Endothelial cell of umbilical vein (primary cell): Measurements from ENCODE around the gene PDSS2. TPM values are rescaled to one million over a fixed set of nuclear protein-coding genes. Genes with fewer than 3 reads are reported as not detected.

ENCODE experiments used
- BruUV-seq: library from RNA; stranded (reverse); fragments of 400-500 nt; replicated peaks from 2 replicates; lab custom pipeline; 2021; lab: Mats Ljungman, UMichigan
- CTCF ChIA-PET: fragments of 300-600, 350-600 bp; sonication (Branson Sonifier 250); formaldehyde crosslinking; loops from one replicate; lab custom pipeline; 2021; ENCODE audit warnings: antibody characterized with exemption, inconsistent platforms; lab: Charles Lee
- POLR2A ChIA-PET: fragments of 300-600, 350-600 bp; sonication (Branson Sonifier 250); formaldehyde crosslinking; loops from one replicate; lab custom pipeline; 2021; ENCODE audit warnings: antibody characterized with exemption, inconsistent platforms; lab: Charles Lee
- DNase-seq: peaks from one replicate; pipeline ENCODE4 v3.0.0-alpha.2; 2011; ENCODE audit warnings: low read depth, low spot score
- FAIRE-seq: peaks from 2 replicates; lab custom pipeline; 2011; peaks lifted over from hg19 to GRCh38; lab: Jason Lieb, UNC
- H2AFZ ChIP-seq: 2 replicates; pipeline ENCODE4 v1.6.0; 2012; ENCODE audit warnings: low read depth, low read length, control low read depth, inconsistent platforms
- H3K27ac ChIP-seq: 2 replicates; pipeline ENCODE4 v1.5.1; 2011; ENCODE audit warnings: low read depth, mild to moderate bottlenecking, control low read depth, low read length, moderate library complexity; ENCODE audit not compliant: insufficient read depth
- H3K27me3 ChIP-seq, 2 experiments: 2 replicates each; pipeline versions ENCODE4 v1.6.0 to v1.6.1; 2011; ENCODE audit warnings: low read length in 2 of 2, mixed read lengths in 1 of 2; ENCODE audit not compliant: control insufficient read depth in 2 of 2, insufficient read depth in 2 of 2
- H3K36me3 ChIP-seq, 2 experiments: 2 replicates in 1 of 2; 3 replicates in 1 of 2; pipeline ENCODE4 v1.5.1; 2011; ENCODE audit warnings: low read length in 2 of 2, mild to moderate bottlenecking in 1 of 2, moderate library complexity in 1 of 2; ENCODE audit not compliant: control insufficient read depth in 2 of 2, insufficient read depth in 2 of 2; ENCODE audit errors: extremely low read depth in 1 of 2
- H3K4me1 ChIP-seq: 3 replicates; pipeline ENCODE4 v1.5.1; 2011; ENCODE audit warnings: mild to moderate bottlenecking, low read length; ENCODE audit not compliant: control insufficient read depth, insufficient read depth; ENCODE audit errors: extremely low read depth
- H3K4me2 ChIP-seq: 2 replicates; pipeline ENCODE4 v1.6.1; 2011; ENCODE audit warnings: low read length, control low read depth, mixed read lengths; ENCODE audit not compliant: insufficient read depth
- H3K4me3 ChIP-seq, 3 experiments: fragments of 200-600 bp in 1 of 3; sonication (generic), shearing (Covaris generic) in 1 of 3; replicated peaks in 1 of 3; 2 replicates each; pipeline ENCODE4 v1.5.1; 2011 to 2016; ENCODE audit warnings: control low read depth in 3 of 3, low read length in 3 of 3, mild to moderate bottlenecking in 2 of 3, inconsistent platforms in 1 of 3, low read depth in 1 of 3, moderate library complexity in 1 of 3; ENCODE audit not compliant: insufficient read depth in 1 of 3
- H3K79me2 ChIP-seq: 2 replicates; pipeline ENCODE4 v1.6.0; 2012; ENCODE audit warnings: low read length, inconsistent platforms; ENCODE audit not compliant: control insufficient read depth, insufficient read depth
- H3K9ac ChIP-seq: replicated peaks from 2 replicates; pipeline ENCODE3; 2011; ENCODE audit warnings: low read length, control low read depth; ENCODE audit not compliant: insufficient read depth; ENCODE audit errors: extremely low read depth
- H3K9me1 ChIP-seq: replicated peaks from 3 replicates; pipeline ENCODE4 v1.6.0; 2011; ENCODE audit warnings: mild to moderate bottlenecking, low read length; ENCODE audit not compliant: control insufficient read depth, insufficient read depth; ENCODE audit errors: extremely low read depth
- H3K9me3 ChIP-seq: replicated peaks from 2 replicates; pipeline ENCODE4 v1.5.1; 2012; ENCODE audit warnings: low read length, inconsistent platforms; ENCODE audit not compliant: control insufficient read depth, insufficient read depth
- H4K20me1 ChIP-seq: replicated peaks from 2 replicates; pipeline ENCODE3; 2011; ENCODE audit warnings: mild to moderate bottlenecking, low read length; ENCODE audit not compliant: control insufficient read depth, insufficient read depth; ENCODE audit errors: extremely low read depth
- EZH2 ChIP-seq: IDR thresholded peaks from 2 replicates; pipeline ENCODE4 v1.6.1; 2012; ENCODE audit warnings: borderline replicate concordance, low read depth, mild to moderate bottlenecking, moderate library complexity, low read length, inconsistent platforms; ENCODE audit not compliant: severe bottlenecking
- FOS ChIP-seq: IDR thresholded peaks from 2 replicates; pipeline ENCODE4 v1.6.1; 2011; ENCODE audit warnings: mild to moderate bottlenecking, low read length, moderate library complexity, borderline replicate concordance; ENCODE audit not compliant: insufficient read depth
- GATA2 ChIP-seq: IDR thresholded peaks from 2 replicates; pipeline ENCODE4 v1.7.0; 2011; ENCODE audit warnings: low read depth, mild to moderate bottlenecking, moderate library complexity, mixed read lengths, low read length; ENCODE audit not compliant: insufficient read length, insufficient read depth
- JUN ChIP-seq: IDR thresholded peaks from 2 replicates; pipeline ENCODE4 v1.6.1; 2011; ENCODE audit warnings: borderline replicate concordance, low read depth; ENCODE audit not compliant: insufficient read length, insufficient read depth
- MYC ChIP-seq: IDR thresholded peaks from one replicate; pipeline ENCODE4 v1.6.1; 2011; ENCODE audit warnings: mild to moderate bottlenecking, low read depth, low read length
- POLR2A ChIP-seq: IDR thresholded peaks from 2 replicates; pipeline ENCODE4 v1.6.1; 2012; ENCODE audit warnings: low read depth, mild to moderate bottlenecking, control low read depth, low read length
- POLR2AphosphoS5 ChIP-seq: IDR thresholded peaks from 2 replicates; pipeline ENCODE4 v1.6.1; 2012; ENCODE audit warnings: low read depth, mild to moderate bottlenecking, control low read depth, low read length, moderate library complexity; ENCODE audit not compliant: insufficient read depth
- dilution Hi-C: fragments of 300-500 bp; cut with MboI; formaldehyde crosslinking; loops from one replicate; pipeline ENCODE4 v1.15.0; 2019; ENCODE audit warnings: low sequenced_read_pairs; ENCODE audit not compliant: extremely low pct_ligation_motif_present
- intact Hi-C: fragments of 100-400 bp; cut with micrococcal nuclease; formaldehyde crosslinking; loops from one replicate; pipeline ENCODE4 v1.10.0; 2022
- polyA plus RNA-seq, 4 experiments: library from polyadenylated mRNA; depleted of rRNA in 3 of 4; stranded (reverse) in 3 of 4; unstranded in 1 of 4; fragments of >200 nt; gene quantifications; 2 replicates each; pipeline versions ENCODE4 v1.2.1 to v1.2.3, GENCODE V29; 2011 to 2012; ENCODE audit warnings: missing spikeins in 1 of 4
- total RNA-seq: library from RNA; stranded (reverse); gene quantifications from 2 replicates; pipeline ENCODE4 v1.2.3, GENCODE V29; 2021
- TF ChIP-seq, protein P1 (sequence below): IDR thresholded peaks from 2 replicates; pipeline ENCODE4 v1.6.1; 2011; ENCODE audit not compliant: insufficient read depth, insufficient read length
- TF ChIP-seq, protein P2 (sequence below), 2 donors: IDR thresholded peaks; 1 replicate in 1 of 2; 2 replicates in 1 of 2; pipeline ENCODE4 v1.5.1; 2011; ENCODE audit warnings: low read length in 2 of 2, mild to moderate bottlenecking in 2 of 2, moderate library complexity in 2 of 2, control low read depth in 1 of 2, inconsistent platforms in 1 of 2, low read depth in 1 of 2; ENCODE audit not compliant: insufficient read depth in 1 of 2; ENCODE audit errors: extremely low read depth in 1 of 2

Gene PDSS2
- total and polyA plus RNA-seq, 2 donors (not counting 3 experiments of a cell fraction or from before 2014, with no cell fraction given), result 7.6 to 9.3 TPM

DNA sequence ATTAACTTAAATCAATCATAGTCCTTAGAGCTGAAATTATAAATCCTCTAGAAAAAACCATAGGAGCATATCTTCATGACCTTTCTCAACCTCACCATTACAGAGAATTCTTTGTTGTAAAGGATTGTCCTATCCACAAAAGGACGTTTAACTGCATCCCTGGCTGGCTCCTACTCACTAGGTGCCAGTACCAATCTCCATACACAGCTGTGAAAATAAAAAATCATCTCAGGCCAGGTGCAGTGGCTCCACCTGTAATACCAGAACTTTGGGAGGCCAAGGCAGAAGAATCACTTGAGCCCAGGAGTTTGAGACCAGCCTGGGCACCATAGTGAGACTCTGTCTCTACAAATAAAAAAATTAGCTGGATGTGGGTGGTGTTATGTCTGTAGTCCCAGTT is 89.9 kb downstream of the PDSS2 start:
- POLR2A ChIA-PET, result no interaction called here
- TF ChIP-seq GATA2, result no peak
- no peak for TF ChIP-seq JUN
- TF ChIP-seq, protein P1, sequence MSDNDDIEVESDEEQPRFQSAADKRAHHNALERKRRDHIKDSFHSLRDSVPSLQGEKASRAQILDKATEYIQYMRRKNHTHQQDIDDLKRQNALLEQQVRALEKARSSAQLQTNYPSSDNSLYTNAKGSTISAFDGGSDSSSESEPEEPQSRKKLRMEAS, result no peak
- no peak for TF ChIP-seq MYC
- TF ChIP-seq, protein P2, sequence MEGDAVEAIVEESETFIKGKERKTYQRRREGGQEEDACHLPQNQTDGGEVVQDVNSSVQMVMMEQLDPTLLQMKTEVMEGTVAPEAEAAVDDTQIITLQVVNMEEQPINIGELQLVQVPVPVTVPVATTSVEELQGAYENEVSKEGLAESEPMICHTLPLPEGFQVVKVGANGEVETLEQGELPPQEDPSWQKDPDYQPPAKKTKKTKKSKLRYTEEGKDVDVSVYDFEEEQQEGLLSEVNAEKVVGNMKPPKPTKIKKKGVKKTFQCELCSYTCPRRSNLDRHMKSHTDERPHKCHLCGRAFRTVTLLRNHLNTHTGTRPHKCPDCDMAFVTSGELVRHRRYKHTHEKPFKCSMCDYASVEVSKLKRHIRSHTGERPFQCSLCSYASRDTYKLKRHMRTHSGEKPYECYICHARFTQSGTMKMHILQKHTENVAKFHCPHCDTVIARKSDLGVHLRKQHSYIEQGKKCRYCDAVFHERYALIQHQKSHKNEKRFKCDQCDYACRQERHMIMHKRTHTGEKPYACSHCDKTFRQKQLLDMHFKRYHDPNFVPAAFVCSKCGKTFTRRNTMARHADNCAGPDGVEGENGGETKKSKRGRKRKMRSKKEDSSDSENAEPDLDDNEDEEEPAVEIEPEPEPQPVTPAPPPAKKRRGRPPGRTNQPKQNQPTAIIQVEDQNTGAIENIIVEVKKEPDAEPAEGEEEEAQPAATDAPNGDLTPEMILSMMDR (IDR thresholded peaks at IDR 0.05; ENCODE audit: extremely low read depth in 1 of 2, insufficient read depth in 1 of 2, low read depth in 1 of 2, low read length in 2 of 2), result no peak
- no peak for TF ChIP-seq POLR2AphosphoS5
- no peak for TF ChIP-seq EZH2
- no peak for TF ChIP-seq FOS
- no peak for TF ChIP-seq POLR2A
- Histone ChIP-seq H3K36me3 (no peaks in the 10 kb centered on the region), H2AFZ (no peak overlapping the region), H3K9ac (no peak overlapping the region), H3K9me3 (no peaks in the 10 kb centered on the region), H3K79me2 (no peaks in the 10 kb centered on the region), H3K27ac (no peak overlapping the region), H3K4me3 (no peak overlapping the region), H3K9me1 (no peaks in the 10 kb centered on the region), H4K20me1 (no peaks in the 10 kb centered on the region), H3K4me2 (no peak overlapping the region), H3K27me3 (no peaks in the 10 kb centered on the region), H3K4me1 (no peaks in the 10 kb centered on the region)
- CTCF ChIA-PET, result no interaction called here
- no peak for DNase-seq
- dilution Hi-C loops (no loop called here), intact Hi-C loops (loop anchor here (5.0 kb wide), 1 partner anchor 788 kb away; no protein-coding TSS in a partner anchor)
- no peak for FAIRE-seq
- BruUV-seq, result no TSS peak
